HG02610 (cell line): ENCODE data around the gene SLC4A11.

Experiments
- ATAC-seq: cut with Tn5 transposase; IDR thresholded peaks from one replicate; pipeline ENCODE4 v1.9.1; 2021; ENCODE audit warnings: mild to moderate bottlenecking, moderate library complexity; ENCODE audit not compliant: unreplicated experiment

SLC4A11 gene

GRCh38 chr20:3177746-3178485 lies 61.1 kb downstream of the SLC4A11 start:
- no peak for ATAC-seq
